ENCODE measurements around the gene PGGHG.
"Not testable (repeated sequence)": the region's sequence is repeated elsewhere in the genome, so short reads cannot be mapped to it uniquely, and the experiment has no call there.

Gene PGGHG

DNA sequence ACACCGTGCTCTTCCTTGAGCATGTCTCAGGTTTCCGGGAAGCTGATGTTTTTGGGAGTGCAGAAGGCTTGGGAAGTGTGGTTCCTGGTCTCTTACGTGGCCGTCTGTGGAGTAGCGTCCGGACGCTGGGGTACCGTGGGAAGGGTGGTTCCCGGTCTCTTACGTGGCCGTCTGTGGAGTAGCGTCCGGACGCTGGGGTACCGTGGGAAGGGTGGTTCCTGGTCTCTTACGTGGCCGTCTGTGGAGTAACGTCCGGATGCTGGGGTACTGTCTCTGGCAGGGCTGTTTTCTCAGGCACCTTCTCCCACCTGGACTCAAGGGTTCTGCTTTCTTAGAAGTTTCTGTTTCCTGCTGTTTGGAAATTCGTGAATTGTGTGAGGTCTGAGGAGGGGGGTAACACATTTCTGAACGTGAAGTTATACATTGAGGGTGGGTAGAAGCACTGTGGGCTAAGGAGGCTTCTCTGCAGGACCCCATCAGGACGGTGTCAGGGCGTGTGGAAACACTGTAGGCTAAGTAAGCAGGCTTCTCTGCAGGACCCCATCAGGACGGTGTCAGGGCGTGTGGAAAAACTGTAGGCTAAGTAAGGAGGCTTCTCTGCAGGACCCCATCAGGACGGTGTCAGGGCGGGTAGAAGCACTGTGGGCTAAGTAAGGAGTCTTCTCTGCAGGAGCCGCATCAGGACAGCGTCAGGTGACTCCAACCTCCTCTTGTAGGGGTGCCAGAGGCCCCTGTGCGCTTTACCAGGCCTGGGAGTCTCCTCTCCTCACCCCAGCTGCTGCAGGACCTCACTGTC lies 37.1 kb downstream of the PGGHG start:
- Histone ChIP-seq H3K27me3 (ENCODE audit: control insufficient read depth, insufficient read depth, low read length) (peaks cover 4% of the 10 kb centered on the region), H3K4me2 (ENCODE audit: low read length) (no peak overlapping the region), H3K9ac (ENCODE audit: low read depth, low read length) (no peak overlapping the region), H3K4me1 (ENCODE audit: control insufficient read depth, insufficient read depth, low read length) (peaks cover 24% of the 10 kb centered on the region), H3K36me3 (ENCODE audit: insufficient read depth, low read length) (no peaks in the 10 kb centered on the region), H3K4me3 (ENCODE audit: low read length) (no peak overlapping the region), H3K9me3 (replicated peaks; ENCODE audit: low read length) (no peaks in the 10 kb centered on the region)

DNA sequence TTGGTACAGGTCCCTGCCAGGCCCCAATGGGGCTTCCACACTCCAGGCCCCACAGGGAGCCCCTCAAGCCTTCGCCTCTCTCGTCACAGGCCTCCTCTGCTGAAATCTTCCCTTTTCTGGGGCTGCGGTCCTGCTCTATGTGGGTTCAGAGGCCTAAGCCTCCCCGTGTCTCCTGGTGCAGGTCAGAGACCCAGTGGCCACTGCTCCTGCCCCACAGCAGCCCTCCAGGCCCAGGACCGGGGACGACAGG lies 37.6 kb downstream of the PGGHG start:
- Histone ChIP-seq H3K36me3 (ENCODE audit: insufficient read depth, low read length) (no peaks in the 10 kb centered on the region), H3K4me1 (ENCODE audit: control insufficient read depth, insufficient read depth, low read length) (peaks cover 22% of the 10 kb centered on the region), H3K9ac (ENCODE audit: low read depth, low read length) (peak overlapping the region; percentile 13), H3K4me3 (ENCODE audit: low read length) (no peak overlapping the region), H3K27me3 (ENCODE audit: control insufficient read depth, insufficient read depth, low read length) (peaks cover 4% of the 10 kb centered on the region), H3K9me3 (replicated peaks; ENCODE audit: low read length) (no peaks in the 10 kb centered on the region), H3K4me2 (ENCODE audit: low read length) (peak overlapping the region; percentile 71)

DNA sequence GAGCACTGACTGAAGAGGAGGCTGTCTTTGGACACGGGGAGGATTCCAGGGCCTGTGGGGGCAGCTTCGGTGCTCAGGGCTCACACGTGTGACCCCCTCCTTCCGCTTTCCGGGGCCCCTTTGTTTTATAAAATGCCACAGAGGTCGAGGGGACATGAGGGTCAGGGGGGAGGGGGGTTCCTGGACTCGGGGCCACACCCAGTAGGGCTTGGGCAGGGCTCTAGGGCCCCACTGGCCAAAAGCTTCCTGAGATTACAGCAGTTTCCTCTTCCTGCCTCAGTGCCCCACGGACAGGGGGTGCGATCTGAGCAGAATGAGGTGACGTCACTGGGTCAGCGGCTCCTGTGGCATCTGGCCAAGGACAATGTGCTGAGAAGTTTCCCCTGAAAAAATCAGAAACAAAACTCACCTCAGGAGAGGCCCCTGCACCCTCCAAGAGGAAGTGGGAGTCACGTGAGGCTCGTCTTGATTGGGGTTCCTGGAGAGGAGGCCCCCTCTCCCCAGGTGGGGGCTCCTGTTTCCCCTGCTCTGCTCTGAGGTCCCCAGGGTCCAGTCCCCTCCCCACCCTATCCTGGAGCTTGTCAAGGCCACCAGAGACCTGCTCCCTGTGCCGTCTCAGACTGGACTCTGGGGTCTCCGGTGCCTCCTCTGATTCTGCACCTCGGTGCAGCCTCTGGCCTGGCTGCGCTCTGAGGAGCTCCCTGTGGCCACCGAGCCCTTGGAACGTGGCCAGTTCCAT lies 38.1 kb downstream of the PGGHG start:
- H3K4me1 ChIP-seq (ENCODE audit: control insufficient read depth, insufficient read depth, low read length) = peaks cover 22% of the 10 kb centered on the region
- H3K4me3 ChIP-seq (ENCODE audit: low read length) = peak overlapping the region; percentile 49
- peaks cover 4% of the 10 kb centered on the region for H3K27me3 ChIP-seq (ENCODE audit: control insufficient read depth, insufficient read depth, low read length)
- peak overlapping the region; percentile 13 for H3K9ac ChIP-seq (ENCODE audit: low read depth, low read length)
- no peaks in the 10 kb centered on the region for H3K9me3 ChIP-seq (replicated peaks; ENCODE audit: low read length)
- peak overlapping the region; percentile 71 for H3K4me2 ChIP-seq (ENCODE audit: low read length)
- no peaks in the 10 kb centered on the region for H3K36me3 ChIP-seq (ENCODE audit: insufficient read depth, low read length)

DNA sequence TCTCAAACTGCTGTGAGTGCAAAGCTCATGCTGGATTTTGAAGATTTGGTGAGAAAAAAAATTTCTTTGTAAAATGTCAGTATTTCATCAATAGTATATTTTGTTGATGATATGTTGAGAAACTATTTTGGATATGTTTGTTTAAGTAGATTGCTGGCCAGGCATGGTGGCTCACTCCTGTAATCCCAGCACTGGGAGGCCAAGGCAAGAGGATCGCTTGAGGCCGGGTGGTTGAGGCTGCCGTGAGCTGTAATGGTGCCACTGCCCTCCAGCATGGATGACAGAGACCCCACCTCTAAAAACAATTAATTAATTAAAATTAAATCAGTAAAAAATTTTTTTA lies 38.6 kb downstream of the PGGHG start:
- peaks cover 22% of the 10 kb centered on the region for H3K4me1 ChIP-seq (ENCODE audit: control insufficient read depth, insufficient read depth, low read length)
- peak overlapping the region; percentile 13 for H3K9ac ChIP-seq (ENCODE audit: low read depth, low read length)
- peak overlapping the region; percentile 49 for H3K4me3 ChIP-seq (ENCODE audit: low read length)
- H3K27me3 ChIP-seq (ENCODE audit: control insufficient read depth, insufficient read depth, low read length) = peaks cover 4% of the 10 kb centered on the region
- no peaks in the 10 kb centered on the region for H3K9me3 ChIP-seq (replicated peaks; ENCODE audit: low read length)
- no peaks in the 10 kb centered on the region for H3K36me3 ChIP-seq (ENCODE audit: insufficient read depth, low read length)
- peak overlapping the region; percentile 71 for H3K4me2 ChIP-seq (ENCODE audit: low read length)

DNA sequence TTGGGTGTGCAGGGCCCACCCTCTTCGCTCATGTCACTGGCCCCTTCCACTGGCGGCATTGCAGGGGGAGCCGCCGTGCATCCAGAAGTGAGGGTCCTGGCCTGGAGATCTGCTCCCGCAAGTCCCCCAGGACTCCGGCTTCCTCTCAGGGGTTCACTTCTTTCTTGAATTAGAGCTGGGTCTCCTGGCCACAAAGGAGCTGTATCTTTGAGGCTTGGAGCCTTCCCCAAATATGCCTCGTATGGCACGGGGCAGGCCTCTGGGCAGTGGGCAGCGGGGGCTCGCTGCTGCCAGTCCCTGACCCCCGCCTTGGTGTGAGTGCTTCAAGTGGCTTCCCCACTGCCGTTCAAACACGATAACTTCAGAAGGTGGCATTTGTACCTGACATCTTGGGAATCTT lies 39.1 kb downstream of the PGGHG start:
- H3K9ac ChIP-seq (ENCODE audit: low read depth, low read length) = no peak overlapping the region
- no peak overlapping the region for H3K4me2 ChIP-seq (ENCODE audit: low read length)
- H3K36me3 ChIP-seq (ENCODE audit: insufficient read depth, low read length) = no peaks in the 10 kb centered on the region
- no peak overlapping the region for H3K4me3 ChIP-seq (ENCODE audit: low read length)
- peaks cover 22% of the 10 kb centered on the region for H3K4me1 ChIP-seq (ENCODE audit: control insufficient read depth, insufficient read depth, low read length)
- no peaks in the 10 kb centered on the region for H3K9me3 ChIP-seq (replicated peaks; ENCODE audit: low read length)
- H3K27me3 ChIP-seq (ENCODE audit: control insufficient read depth, insufficient read depth, low read length) = peaks cover 4% of the 10 kb centered on the region

DNA sequence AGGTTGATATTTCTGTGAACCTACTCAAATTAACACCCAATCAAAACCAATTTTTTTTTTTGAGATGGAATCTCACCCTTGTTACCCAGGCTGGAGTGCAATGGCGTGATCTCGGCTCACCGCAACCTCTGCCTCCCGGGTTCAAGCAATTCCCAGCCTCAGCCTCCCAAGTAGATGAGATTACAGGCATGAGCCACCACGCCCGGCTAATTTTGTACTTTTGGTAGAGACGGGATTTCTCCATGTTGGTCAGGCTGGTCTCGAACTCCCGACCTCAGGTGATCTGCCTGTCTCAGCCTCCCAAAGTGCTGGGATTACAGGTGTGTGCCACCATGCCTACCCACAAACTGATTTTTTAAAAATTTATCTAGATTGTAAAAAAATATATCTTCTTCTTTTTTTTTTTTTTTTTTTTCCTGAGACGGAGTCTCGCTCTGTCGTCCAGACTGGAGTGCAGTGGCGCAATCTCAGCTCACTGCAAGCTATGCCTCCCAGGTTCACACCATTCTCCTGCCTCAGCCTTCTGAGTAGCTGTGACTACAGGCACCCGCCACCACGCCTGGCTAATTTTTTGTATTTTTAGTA lies 39.7 kb downstream of the PGGHG start:
- peaks cover 22% of the 10 kb centered on the region for H3K4me1 ChIP-seq (ENCODE audit: control insufficient read depth, insufficient read depth, low read length)
- not testable (repeated sequence) for H3K36me3 ChIP-seq (ENCODE audit: insufficient read depth, low read length); H3K4me2 ChIP-seq (ENCODE audit: low read length); H3K27me3 ChIP-seq (ENCODE audit: control insufficient read depth, insufficient read depth, low read length); H3K9ac ChIP-seq (ENCODE audit: low read depth, low read length); H3K9me3 ChIP-seq (replicated peaks; ENCODE audit: low read length); H3K4me3 ChIP-seq (ENCODE audit: low read length)

DNA sequence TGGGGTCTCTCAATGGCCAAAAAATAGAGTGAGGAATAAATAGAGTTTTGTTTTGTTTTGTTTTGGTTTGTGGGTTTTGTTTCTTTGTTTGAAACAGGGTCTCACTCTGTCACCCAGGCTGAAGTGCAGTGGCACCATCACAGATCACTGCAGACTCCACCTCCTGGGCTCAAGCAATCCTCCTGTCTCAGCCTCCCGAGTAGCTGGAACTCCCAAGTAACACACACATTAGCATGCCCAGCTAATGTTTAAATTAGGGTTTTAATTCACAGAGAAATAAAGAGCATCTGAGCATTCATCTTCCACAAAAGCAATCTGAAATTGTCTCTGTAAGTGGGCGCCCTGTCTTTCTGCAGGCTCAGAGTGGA lies 40.9 kb downstream of the PGGHG start:
- peaks cover 4% of the 10 kb centered on the region for H3K27me3 ChIP-seq (ENCODE audit: control insufficient read depth, insufficient read depth, low read length)
- H3K4me1 ChIP-seq (ENCODE audit: control insufficient read depth, insufficient read depth, low read length) = peaks cover 25% of the 10 kb centered on the region
- H3K36me3 ChIP-seq (ENCODE audit: insufficient read depth, low read length) = no peaks in the 10 kb centered on the region
- H3K4me2 ChIP-seq (ENCODE audit: low read length) = no peak overlapping the region
- no peak overlapping the region for H3K9ac ChIP-seq (ENCODE audit: low read depth, low read length)
- no peak overlapping the region for H3K4me3 ChIP-seq (ENCODE audit: low read length)
- no peaks in the 10 kb centered on the region for H3K9me3 ChIP-seq (replicated peaks; ENCODE audit: low read length)

DNA sequence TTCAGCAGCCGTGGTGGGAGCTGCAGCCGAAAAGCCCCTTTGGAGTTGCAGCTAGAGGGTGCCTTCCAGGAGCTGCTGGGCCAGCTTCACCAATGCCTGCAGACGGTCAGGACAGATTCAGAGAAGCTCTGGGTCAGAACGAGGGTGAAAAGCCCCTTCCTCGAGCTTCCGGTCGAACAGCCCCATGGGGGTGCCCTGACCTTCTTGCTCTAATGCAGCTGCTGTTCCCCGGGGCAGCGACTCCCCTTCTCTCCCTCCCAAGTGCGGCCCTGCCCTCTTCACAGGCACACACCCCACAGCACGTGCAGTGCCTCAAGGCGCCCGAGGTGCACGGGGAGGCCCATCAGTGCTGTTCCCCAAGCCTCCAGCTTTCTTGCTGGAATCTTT lies 41.4 kb downstream of the PGGHG start:
- Histone ChIP-seq H3K27me3 (ENCODE audit: control insufficient read depth, insufficient read depth, low read length) (peaks cover 4% of the 10 kb centered on the region), H3K9me3 (replicated peaks; ENCODE audit: low read length) (no peaks in the 10 kb centered on the region), H3K9ac (ENCODE audit: low read depth, low read length) (no peak overlapping the region), H3K4me2 (ENCODE audit: low read length) (no peak overlapping the region), H3K4me1 (ENCODE audit: control insufficient read depth, insufficient read depth, low read length) (peaks cover 21% of the 10 kb centered on the region), H3K4me3 (ENCODE audit: low read length) (no peak overlapping the region), H3K36me3 (ENCODE audit: insufficient read depth, low read length) (no peaks in the 10 kb centered on the region)

DNA sequence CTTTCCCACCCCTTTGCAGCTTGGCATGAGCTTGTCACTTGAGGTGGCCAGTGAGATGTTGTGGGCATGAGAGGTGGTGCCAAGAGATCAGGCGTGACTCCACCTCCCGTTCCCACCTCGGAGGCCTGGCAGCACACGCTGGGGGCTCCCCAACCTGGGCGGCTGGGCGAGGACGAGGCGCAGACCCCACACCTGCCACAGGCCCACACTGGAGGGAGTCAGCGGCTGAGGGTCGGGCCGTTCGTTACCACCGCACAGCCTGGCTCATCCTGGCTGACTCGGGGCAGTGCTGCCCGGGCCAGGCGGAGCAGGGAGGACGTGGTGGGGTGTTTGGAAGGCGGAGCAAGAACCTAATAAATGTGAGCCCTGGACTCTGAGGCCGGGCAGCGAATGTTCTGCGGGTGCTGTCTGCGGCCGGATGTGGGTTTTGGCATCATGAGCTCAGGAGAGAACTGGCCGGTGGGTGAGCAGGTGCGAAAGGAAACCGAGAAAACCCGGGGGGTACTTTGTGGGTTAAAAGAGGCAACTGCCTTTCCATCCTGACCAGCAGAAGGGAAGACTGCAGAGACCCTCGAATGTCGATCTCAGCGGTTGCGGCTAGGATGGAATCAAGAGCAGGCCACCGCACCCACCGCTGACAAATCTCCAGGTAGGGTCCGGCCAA lies 41.9 kb downstream of the PGGHG start:
- Histone ChIP-seq H3K36me3 (ENCODE audit: insufficient read depth, low read length) (no peaks in the 10 kb centered on the region), H3K4me3 (ENCODE audit: low read length) (no peak overlapping the region), H3K9ac (ENCODE audit: low read depth, low read length) (no peak overlapping the region), H3K4me1 (ENCODE audit: control insufficient read depth, insufficient read depth, low read length) (peaks cover 21% of the 10 kb centered on the region), H3K9me3 (replicated peaks; ENCODE audit: low read length) (no peaks in the 10 kb centered on the region), H3K4me2 (ENCODE audit: low read length) (no peak overlapping the region), H3K27me3 (ENCODE audit: control insufficient read depth, insufficient read depth, low read length) (peaks cover 4% of the 10 kb centered on the region)

DNA sequence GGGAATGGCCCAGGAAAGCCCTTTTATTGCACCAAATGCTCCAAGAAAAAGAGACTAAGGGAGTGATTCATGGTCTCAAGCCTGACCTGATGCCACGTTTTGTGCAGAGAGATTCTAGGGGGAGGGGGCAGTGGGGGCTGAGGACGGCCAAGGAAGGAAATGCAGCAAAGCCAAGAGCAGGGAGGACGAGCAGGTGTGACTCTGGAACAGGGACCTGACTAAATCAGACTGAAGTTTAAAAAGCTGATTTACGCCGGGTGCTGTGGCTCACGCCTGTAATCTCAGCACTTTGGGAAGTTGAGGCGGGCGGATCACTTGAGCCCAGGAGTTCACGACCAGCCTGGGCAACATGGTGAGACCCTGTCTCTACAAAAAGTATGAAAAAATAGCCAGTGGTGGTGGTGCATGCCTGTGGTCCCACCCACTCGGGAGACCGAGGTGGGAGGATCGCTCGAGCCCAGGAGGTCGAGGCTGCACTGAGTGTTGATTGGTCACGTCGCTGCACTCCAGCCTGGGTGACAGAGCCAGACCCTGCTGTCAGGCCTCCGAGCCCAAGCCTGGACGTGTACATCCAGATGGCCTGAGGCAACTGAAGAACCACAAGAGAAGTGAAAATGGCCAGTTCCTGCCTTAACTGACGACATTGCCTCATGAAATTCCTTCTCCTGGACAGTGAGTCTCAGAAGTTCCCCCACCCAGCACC lies 42.6 kb downstream of the PGGHG start:
- H3K4me1 ChIP-seq (ENCODE audit: control insufficient read depth, insufficient read depth, low read length) = peaks cover 20% of the 10 kb centered on the region
- H3K9me3 ChIP-seq (replicated peaks; ENCODE audit: low read length) = no peaks in the 10 kb centered on the region

More for the DNA sequence above, 42.6 kb downstream of the PGGHG start:
- no peak overlapping the region for H3K9ac ChIP-seq (ENCODE audit: low read depth, low read length)
- no peak overlapping the region for H3K4me2 ChIP-seq (ENCODE audit: low read length)
- no peak overlapping the region for H3K4me3 ChIP-seq (ENCODE audit: low read length)
- peaks cover 4% of the 10 kb centered on the region for H3K27me3 ChIP-seq (ENCODE audit: control insufficient read depth, insufficient read depth, low read length)
- no peaks in the 10 kb centered on the region for H3K36me3 ChIP-seq (ENCODE audit: insufficient read depth, low read length)
